A549 treated with AZD9567 at 1 μM for 4 hours (cell line): ENCODE results near the gene ENKUR. TPM values are rescaled to one million over a fixed set of nuclear protein-coding genes. Genes with fewer than 3 reads are reported as not detected.

Experiments
- total RNA-seq: library from RNA; stranded (reverse); fragments of 200-300 nt; extraction: Qiagen RNA extraction; gene quantifications from 5 replicates; pipeline ENCODE4 v1.2.3, GENCODE V29; 2022; ENCODE audit not compliant: insufficient read depth

The ENKUR gene, protein sequence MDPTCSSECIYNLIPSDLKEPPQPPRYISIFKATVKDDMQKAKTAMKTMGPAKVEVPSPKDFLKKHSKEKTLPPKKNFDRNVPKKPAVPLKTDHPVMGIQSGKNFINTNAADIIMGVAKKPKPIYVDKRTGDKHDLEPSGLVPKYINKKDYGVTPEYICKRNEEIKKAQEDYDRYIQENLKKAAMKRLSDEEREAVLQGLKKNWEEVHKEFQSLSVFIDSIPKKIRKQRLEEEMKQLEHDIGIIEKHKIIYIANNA
- 0.26 to 0.39 TPM (median 0.30 TPM) in 4 of 5 replicates, not detected in the other for total RNA-seq

DNA sequence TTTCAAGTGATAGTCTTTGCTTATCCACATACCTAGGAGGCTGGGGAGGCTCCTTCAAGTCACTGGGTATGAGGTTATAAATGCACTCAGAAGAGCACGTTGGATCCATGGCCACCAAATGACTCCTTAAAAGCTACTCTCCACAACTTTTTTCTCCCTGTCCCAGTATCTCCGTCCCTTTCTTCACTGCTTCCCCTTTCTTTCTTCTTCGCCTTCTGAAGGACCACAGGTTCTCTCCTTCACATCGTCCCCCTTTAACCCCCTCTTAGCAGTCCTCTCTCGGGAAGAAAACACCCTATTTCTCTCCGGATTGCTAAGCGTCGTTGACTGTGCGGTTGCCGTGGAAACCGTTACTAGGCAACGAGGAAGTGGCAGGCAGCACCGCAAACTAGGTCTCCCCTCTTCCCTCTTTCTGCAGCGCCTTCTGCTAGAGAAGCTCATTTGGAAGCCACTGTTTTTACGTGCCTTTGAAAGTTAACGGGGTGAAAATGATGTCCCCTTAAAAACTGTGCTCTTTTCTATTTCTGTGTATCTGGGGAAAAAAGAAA, at the start of gene ENKUR:
ENKUR (minus strand) TSS at position 331 of the 548 bp plus-strand sequence; CDS start at position 109, 222 bp downstream.

DNA sequence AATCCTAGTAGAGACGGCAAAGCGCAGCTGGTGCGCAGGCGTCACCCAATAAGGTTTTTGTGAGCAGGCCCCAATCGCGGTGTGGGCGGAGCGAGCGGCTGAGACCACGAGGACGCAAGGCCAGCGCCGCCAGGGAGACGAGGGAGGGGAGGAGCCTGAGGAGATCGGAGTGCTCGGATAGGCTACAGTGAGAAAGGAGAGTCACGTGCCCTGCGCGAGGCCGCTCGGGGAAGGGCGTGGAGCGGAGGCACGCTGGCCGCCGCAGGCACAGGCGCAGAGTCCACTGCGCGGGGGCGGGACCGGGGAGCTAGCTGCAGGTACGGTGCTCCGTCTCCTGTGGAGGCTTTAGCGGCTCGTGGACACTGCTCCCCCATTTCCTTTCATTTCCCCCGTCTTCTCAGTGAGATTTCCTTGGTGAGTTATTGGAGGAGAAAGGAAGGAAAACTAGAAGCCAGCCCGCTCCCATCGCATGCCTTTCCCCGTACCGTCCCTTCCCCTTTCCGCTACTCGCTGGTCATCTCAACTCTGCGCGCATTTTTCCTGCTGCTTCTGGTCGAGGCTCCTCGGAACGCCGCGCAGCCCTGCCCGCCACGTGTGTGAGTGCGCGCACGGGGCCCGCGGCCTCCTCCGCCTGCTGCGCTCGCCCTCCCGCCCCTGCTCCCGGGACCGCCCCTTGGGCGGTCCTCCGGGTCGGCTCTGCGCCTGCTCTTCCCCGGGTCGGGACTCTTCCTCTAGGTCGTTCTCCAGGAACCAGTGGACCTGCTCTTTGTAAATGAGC, 607 bp upstream of the ENKUR start, which contains the start of gene THNSL1:
THNSL1 (plus strand) TSS at position 237 of the 778 bp plus-strand sequence. CDS start 6,612 bp downstream, outside the sequence.

DNA sequence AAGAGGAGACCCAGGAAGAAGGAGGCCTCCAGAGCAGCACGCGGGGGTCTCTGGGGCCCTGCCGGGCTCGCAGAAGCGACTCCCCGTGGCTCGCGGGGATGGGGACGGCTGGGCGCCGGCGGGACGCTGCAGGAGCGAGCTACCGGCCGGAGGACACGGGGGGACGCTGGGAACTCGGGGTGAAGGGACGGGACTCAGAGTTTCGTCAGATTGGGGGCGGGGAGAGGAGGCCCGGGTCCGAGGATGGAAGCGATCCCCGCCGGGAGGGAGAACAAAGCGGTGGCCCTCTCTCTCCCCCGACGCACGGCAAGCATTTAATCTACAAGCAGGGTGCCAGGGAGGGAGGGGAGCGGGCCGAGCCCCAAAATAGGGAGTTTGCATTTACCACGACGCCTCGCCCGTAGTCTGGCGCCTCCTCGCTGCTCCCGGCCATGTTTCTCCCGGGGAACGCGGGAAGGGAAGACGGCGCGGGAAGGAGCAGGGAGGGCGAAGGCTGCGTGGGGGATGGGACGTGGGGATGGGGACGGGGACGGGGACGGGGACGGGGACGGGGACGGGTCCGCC, 63.7 kb downstream of the ENKUR start, which contains the start of gene PRTFDC1:
PRTFDC1 (minus strand) TSS at position 464 of the 564 bp plus-strand sequence; CDS start at position 433, 31 bp downstream.

Other genes with a start within 250 kb of the ENKUR start
- 10.7 to 16.4 TPM (median 16.2 TPM) in 5 replicates for gene PRTFDC1, start 63.6 kb downstream of the ENKUR start, total RNA-seq
- 3.6 to 4.5 TPM (median 4.1 TPM) in 5 replicates for gene THNSL1, start 454 bp upstream of the ENKUR start, total RNA-seq
- gene GPR158, start 158.8 kb upstream of the ENKUR start, total RNA-seq, result 0.03 to 0.17 TPM (median 0.05 TPM) in 4 of 5 replicates, not detected in the other